ENCODE measurements around the gene P4HA2. TPM values are rescaled to one million over a fixed set of nuclear protein-coding genes. Genes with fewer than 3 reads are reported as not detected.

The P4HA2 gene
- total and polyA plus RNA-seq, 2 donors (not counting 1 experiment from before 2014, with no cell fraction given) = 184 to 553 TPM

- Histone ChIP-seq H2AFZ (ENCODE audit: low read length) (no peak overlapping the region), H3K4me3 (replicated peaks in 1 of 4; ENCODE audit: control extremely low read depth in 1 of 4, insufficient read depth in 1 of 4, low read depth in 3 of 4, low read length in 4 of 4) (no peak overlapping the region), H3K9ac (ENCODE audit: insufficient read depth, low read length) (no peak overlapping the region), H3K9me3 (ENCODE audit: control insufficient read depth, insufficient read depth, low read depth, low read length) (no peaks in the 10 kb centered on the region), H4K20me1 (ENCODE audit: control insufficient read depth, extremely low read depth, insufficient read depth, low read length) (no peaks in the 10 kb centered on the region), H3K27me3 (ENCODE audit: control insufficient read depth, insufficient read depth, low read length) (no peaks in the 10 kb centered on the region), H3K4me1 (ENCODE audit: control insufficient read depth, extremely low read depth, insufficient read depth, low read length) (peaks cover 6% of the 10 kb centered on the region), H3K36me3 (ENCODE audit: control insufficient read depth, insufficient read depth, low read length) (peaks cover 15% of the 10 kb centered on the region), H3K4me2 (ENCODE audit: extremely low read depth, insufficient read depth, low read length) (no peak overlapping the region), H3K79me2 (ENCODE audit: control insufficient read depth, insufficient read depth, low read length) (no peaks in the 10 kb centered on the region), H3K27ac (ENCODE audit: insufficient read depth, low read length) (no peak overlapping the region)
- TF ChIP-seq EZH2 (IDR thresholded peaks at IDR 0.05; ENCODE audit: low read length, missing control alignments) (no peak), CTCF (conservative IDR thresholded peaks at IDR 0.05 in 1 of 2, IDR thresholded peaks at IDR 0.05 in 1 of 2; ENCODE audit: low read depth in 1 of 2, low read length in 2 of 2) (no peak)
- DNase-seq (ENCODE audit: low read depth in 2 of 2) = no peak
These were observed 28.5 kb downstream of the P4HA2 start for GRCh38 chr5:132199116-132199680.

- no peak overlapping the region for H3K4me3 ChIP-seq (replicated peaks in 1 of 4; ENCODE audit: control extremely low read depth in 1 of 4, insufficient read depth in 1 of 4, low read depth in 3 of 4, low read length in 4 of 4)
- no peak overlapping the region for H3K27ac ChIP-seq (ENCODE audit: insufficient read depth, low read length)
- no peak overlapping the region for H3K9ac ChIP-seq (ENCODE audit: insufficient read depth, low read length)
- no peaks in the 10 kb centered on the region for H4K20me1 ChIP-seq (ENCODE audit: control insufficient read depth, extremely low read depth, insufficient read depth, low read length)
- H3K79me2 ChIP-seq (ENCODE audit: control insufficient read depth, insufficient read depth, low read length) = no peaks in the 10 kb centered on the region
- H3K36me3 ChIP-seq (ENCODE audit: control insufficient read depth, insufficient read depth, low read length) = peaks cover 12% of the 10 kb centered on the region
- H3K4me2 ChIP-seq (ENCODE audit: extremely low read depth, insufficient read depth, low read length) = no peak overlapping the region
- no peak for DNase-seq (ENCODE audit: low read depth in 2 of 2)
- H2AFZ ChIP-seq (ENCODE audit: low read length) = no peak overlapping the region
- H3K9me3 ChIP-seq (ENCODE audit: control insufficient read depth, insufficient read depth, low read depth, low read length) = no peaks in the 10 kb centered on the region
- TF ChIP-seq CTCF (conservative IDR thresholded peaks at IDR 0.05 in 1 of 2, IDR thresholded peaks at IDR 0.05 in 1 of 2; ENCODE audit: low read depth in 1 of 2, low read length in 2 of 2) = no peak
- TF ChIP-seq EZH2 (IDR thresholded peaks at IDR 0.05; ENCODE audit: low read length, missing control alignments) = no peak
- no peaks in the 10 kb centered on the region for H3K27me3 ChIP-seq (ENCODE audit: control insufficient read depth, insufficient read depth, low read length)
- peaks cover 6% of the 10 kb centered on the region for H3K4me1 ChIP-seq (ENCODE audit: control insufficient read depth, extremely low read depth, insufficient read depth, low read length)
These were observed 29.1 kb downstream of the P4HA2 start for GRCh38 chr5:132198571-132198970.

GRCh38 chr5:132195727-132196126, 31.9 kb downstream of the P4HA2 start:
- no peaks in the 10 kb centered on the region for H3K27me3 ChIP-seq (ENCODE audit: control insufficient read depth, insufficient read depth, low read length)
- no peaks in the 10 kb centered on the region for H3K4me1 ChIP-seq (ENCODE audit: control insufficient read depth, extremely low read depth, insufficient read depth, low read length)
- H3K4me2 ChIP-seq (ENCODE audit: extremely low read depth, insufficient read depth, low read length) = no peak overlapping the region
- H3K4me3 ChIP-seq (replicated peaks in 1 of 4; ENCODE audit: control extremely low read depth in 1 of 4, insufficient read depth in 1 of 4, low read depth in 3 of 4, low read length in 4 of 4) = no peak overlapping the region
- no peaks in the 10 kb centered on the region for H4K20me1 ChIP-seq (ENCODE audit: control insufficient read depth, extremely low read depth, insufficient read depth, low read length)
- no peak overlapping the region for H2AFZ ChIP-seq (ENCODE audit: low read length)
- H3K9ac ChIP-seq (ENCODE audit: insufficient read depth, low read length) = no peak overlapping the region
- DNase-seq (ENCODE audit: low read depth in 2 of 2) = no peak
- peaks cover 12% of the 10 kb centered on the region for H3K36me3 ChIP-seq (ENCODE audit: control insufficient read depth, insufficient read depth, low read length)
- TF ChIP-seq EZH2 (IDR thresholded peaks at IDR 0.05; ENCODE audit: low read length, missing control alignments) (no peak), CTCF (conservative IDR thresholded peaks at IDR 0.05 in 1 of 2, IDR thresholded peaks at IDR 0.05 in 1 of 2; ENCODE audit: low read depth in 1 of 2, low read length in 2 of 2) (no peak)
- no peaks in the 10 kb centered on the region for H3K9me3 ChIP-seq (ENCODE audit: control insufficient read depth, insufficient read depth, low read depth, low read length)
- H3K79me2 ChIP-seq (ENCODE audit: control insufficient read depth, insufficient read depth, low read length) = no peaks in the 10 kb centered on the region
- H3K27ac ChIP-seq (ENCODE audit: insufficient read depth, low read length) = no peak overlapping the region

Measured in fibroblast of lung (primary cell).